Myocyte (in vitro differentiated cells): ENCODE measurements around the gene REPS1. TPM values are rescaled to one million over a fixed set of nuclear protein-coding genes. Genes with fewer than 3 reads are reported as not detected.

Source experiments
- DNase-seq: peaks from one replicate; pipeline ENCODE4 v3.0.0-alpha.2; 2012; ENCODE audit warnings: low read depth
- total RNA-seq: library from RNA; depleted of rRNA; stranded (reverse); fragments of >200 nt; gene quantifications from 2 replicates; pipeline ENCODE4 v1.2.3, GENCODE V29; 2014

REPS1 gene
- total RNA-seq, 1 donor from 2014 or later = 30.9 TPM

GRCh38 chr6:138973466-138974153 is 14.4 kb downstream of the REPS1 start:
- DNase-seq = no peak

- DNase-seq = no peak
Observed at GRCh38 chr6:138972226-138972665, 15.8 kb downstream of the REPS1 start.

GRCh38 chr6:138971601-138972000 is 16.5 kb downstream of the REPS1 start:
- no peak for DNase-seq

- peak; percentile 53 for DNase-seq
Observed at GRCh38 chr6:138970856-138971425, 17.1 kb downstream of the REPS1 start.

GRCh38 chr6:138970159-138970558 is 17.9 kb downstream of the REPS1 start:
- no peak for DNase-seq

GRCh38 chr6:138966870-138967269 is 21.2 kb downstream of the REPS1 start:
- DNase-seq = no peak

GRCh38 chr6:138965971-138966370 is 22.1 kb downstream of the REPS1 start:
- no peak for DNase-seq

GRCh38 chr6:138965291-138965874 is 22.7 kb downstream of the REPS1 start:
- no peak for DNase-seq

GRCh38 chr6:138964012-138964411 is 24.0 kb downstream of the REPS1 start:
- no peak for DNase-seq

GRCh38 chr6:138963531-138963930 is 24.5 kb downstream of the REPS1 start:
- DNase-seq = no peak

GRCh38 chr6:138963119-138963518 is 24.9 kb downstream of the REPS1 start:
- no peak for DNase-seq

GRCh38 chr6:138959521-138959920 is 28.5 kb downstream of the REPS1 start:
- DNase-seq = no peak

GRCh38 chr6:138958595-138958994 is 29.5 kb downstream of the REPS1 start:
- DNase-seq = no peak

- DNase-seq = no peak
Observed at GRCh38 chr6:138957903-138958302, 30.1 kb downstream of the REPS1 start.

GRCh38 chr6:138957484-138957883 is 30.6 kb downstream of the REPS1 start:
- DNase-seq = no peak

GRCh38 chr6:138956244-138956924 is 31.7 kb downstream of the REPS1 start:
- DNase-seq = no peak

- DNase-seq = no peak
Observed at GRCh38 chr6:138955262-138955661, 32.8 kb downstream of the REPS1 start.

- DNase-seq = peak; percentile 22
Observed at GRCh38 chr6:138953451-138953850, 34.6 kb downstream of the REPS1 start.

- DNase-seq = no peak
Observed at GRCh38 chr6:138948546-138949179, 39.4 kb downstream of the REPS1 start.

GRCh38 chr6:138948004-138948403 is 40.0 kb downstream of the REPS1 start:
- DNase-seq = no peak

- no peak for DNase-seq
Observed at GRCh38 chr6:138945354-138945753, 42.7 kb downstream of the REPS1 start.

GRCh38 chr6:138944412-138944811 is 43.6 kb downstream of the REPS1 start:
- peak; percentile 15 for DNase-seq
